ENCODE results near the gene HMOX1.
"Not testable (repeated sequence)": the region's sequence is repeated elsewhere in the genome, so short reads cannot be mapped to it uniquely, and the experiment has no call there.

The HMOX1 gene

GRCh38 chr22:35437049-35437448, 56.2 kb downstream of the HMOX1 start:
- FAIRE-seq, result no peak

GRCh38 chr22:35438673-35439364, 57.9 kb downstream of the HMOX1 start:
- FAIRE-seq, result not testable (repeated sequence)

GRCh38 chr22:35439365-35439717, 58.4 kb downstream of the HMOX1 start:
- no peak for FAIRE-seq

GRCh38 chr22:35440129-35440528, 59.2 kb downstream of the HMOX1 start:
- no peak for FAIRE-seq

GRCh38 chr22:35441489-35442100, 60.7 kb downstream of the HMOX1 start:
- no peak for FAIRE-seq

GRCh38 chr22:35442471-35442870, 61.6 kb downstream of the HMOX1 start:
- FAIRE-seq, result no peak

- no peak for FAIRE-seq
These were observed 62.4 kb downstream of the HMOX1 start for GRCh38 chr22:35443338-35443737.

Data from endometrium (tissue), 2 donors.